K562 (cell line): ENCODE data around the gene USP20. TPM values are rescaled to one million over a fixed set of nuclear protein-coding genes. Genes with fewer than 3 reads are reported as not detected.
A peak's percentile ranks its signal among the peaks of the same experiment; 100 is the strongest.
"Not testable (repeated sequence)": the region's sequence is repeated elsewhere in the genome, so short reads cannot be mapped to it uniquely, and the experiment has no call there.

ENCODE experiments used
- ATAC-seq: fragments of 200-7000 bp; cut with Tn5 transposase; 3 replicates; pipeline ENCODE4 v1.9.1; 2020; ENCODE audit warnings: moderate library complexity
- BruUV-seq: library from RNA; stranded (reverse); fragments of 400-500 nt; replicated peaks from 2 replicates; lab custom pipeline; 2021; lab: Mats Ljungman, UMichigan
- CTCF ChIA-PET: fragments of 300-600 bp; formaldehyde crosslinking; extraction: SDS; loops from one replicate; lab custom pipeline; 2021; ENCODE audit warnings: low intra/inter-chr PET ratio; lab: Yijun Ruan, JAX
- POLR2A ChIA-PET: fragments of 300-600, 350-650 bp; sonication (Branson Sonifier 250); formaldehyde crosslinking; extraction: SDS; loops from one replicate; lab custom pipeline; 2021; ENCODE audit warnings: antibody characterized with exemption, inconsistent platforms; lab: Yijun Ruan, JAX
- DNase-seq, 4 experiments: peaks; one replicate each; pipeline versions ENCODE4 v3.0.0 to v3.0.0-alpha.2; 2011 to 2018; ENCODE audit warnings: low spot score in 3 of 4, mixed read lengths in 3 of 4; ENCODE audit errors: extremely low read depth in 1 of 4
- FAIRE-seq: peaks from 2 replicates; lab custom pipeline; 2011; peaks lifted over from hg19 to GRCh38; lab: Jason Lieb, UNC
- H2AFZ ChIP-seq: 2 replicates; pipeline ENCODE4 v1.6.0; 2011; ENCODE audit warnings: low read depth, low read length, control low read depth, inconsistent platforms
- H3K27ac ChIP-seq: fragments of 200-600 bp; 3 replicates; pipeline ENCODE4 v1.8.0; 2011; ENCODE audit warnings: low read depth, mild to moderate bottlenecking, control low read depth, inconsistent platforms, low read length, moderate library complexity, mixed read lengths; ENCODE audit errors: extremely low read depth
- H3K27me3 ChIP-seq, 2 experiments: fragments of 300-600 bp in 1 of 2; 2 replicates in 1 of 2; 3 replicates in 1 of 2; pipeline versions ENCODE4 v1.6.0 to v1.8.0; 2011; ENCODE audit warnings: inconsistent platforms in 2 of 2, low read length in 2 of 2, mild to moderate bottlenecking in 1 of 2, mixed read lengths in 1 of 2, moderate library complexity in 1 of 2; ENCODE audit not compliant: control insufficient read depth in 2 of 2, insufficient read depth in 2 of 2
- H3K36me3 ChIP-seq: fragments of 300-600 bp; 3 replicates; pipeline ENCODE4 v1.8.0; 2011; ENCODE audit warnings: mild to moderate bottlenecking, low read length, inconsistent platforms; ENCODE audit not compliant: control insufficient read depth, insufficient read depth
- H3K4me1 ChIP-seq, 2 experiments: fragments of 200-600 bp in 1 of 2; replicated peaks in 1 of 2; 2 replicates in 1 of 2; 3 replicates in 1 of 2; pipeline versions ENCODE4 v1.5.1 to v1.8.0; 2011; ENCODE audit warnings: inconsistent platforms in 2 of 2, low read length in 2 of 2, mild to moderate bottlenecking in 1 of 2, mixed read lengths in 1 of 2, moderate library complexity in 1 of 2; ENCODE audit not compliant: control insufficient read depth in 2 of 2, insufficient read depth in 2 of 2
- H3K4me2 ChIP-seq: 2 replicates; pipeline ENCODE4 v1.6.1; 2011; ENCODE audit warnings: low read length, control low read depth, inconsistent platforms, mixed read lengths; ENCODE audit not compliant: insufficient read depth
- H3K4me3 ChIP-seq: fragments of 200-600 bp; sonication (generic), shearing (Covaris generic); 2 replicates; pipeline ENCODE4 v1.5.1; 2016; ENCODE audit warnings: control low read depth, inconsistent platforms
- H3K79me2 ChIP-seq: fragments of 200-600 bp; 3 replicates; pipeline ENCODE4 v1.8.0; 2011; ENCODE audit warnings: low read length, inconsistent platforms; ENCODE audit not compliant: control insufficient read depth, insufficient read depth
- H3K9ac ChIP-seq, 2 experiments: 2 replicates each; pipeline versions ENCODE4 v1.6.0 to v1.6.1; 2011; ENCODE audit warnings: low read depth in 2 of 2, low read length in 2 of 2, control low read depth in 1 of 2, inconsistent platforms in 1 of 2, mild to moderate bottlenecking in 1 of 2, mixed read lengths in 1 of 2; ENCODE audit not compliant: insufficient read depth in 1 of 2
- H3K9me1 ChIP-seq: one replicate; pipeline ENCODE4 v1.6.0; 2011; ENCODE audit warnings: inconsistent platforms, mild to moderate bottlenecking, low read length, moderate library complexity; ENCODE audit not compliant: control insufficient read depth, insufficient read depth
- H3K9me3 ChIP-seq: replicated peaks from 2 replicates; pipeline ENCODE4 v1.5.1; 2011; ENCODE audit warnings: low read depth, low read length, inconsistent platforms; ENCODE audit not compliant: control insufficient read depth, insufficient read depth
- H4K20me1 ChIP-seq: replicated peaks from 2 replicates; pipeline ENCODE4 v1.6.1; 2011; ENCODE audit warnings: low read length, inconsistent platforms, mixed read lengths; ENCODE audit not compliant: control insufficient read depth, insufficient read depth
- BACH1 ChIP-seq: fragments of 200-800 bp; sonication (Bioruptor generic); IDR thresholded peaks from 2 replicates; pipeline ENCODE4 v1.6.1; 2016; ENCODE audit warnings: missing genetic modification characterization, missing compliant biosample characterization
- KLF6 ChIP-seq: fragments of 250-450 bp; sonication (Bioruptor Pico); IDR thresholded peaks from 2 replicates; pipeline ENCODE4 v1.4.0; 2020; ENCODE audit warnings: mild to moderate bottlenecking, moderate library complexity, borderline replicate concordance
- RFX7 ChIP-seq: fragments of 250-450 bp; sonication (Bioruptor Pico); IDR thresholded peaks from 2 replicates; pipeline ENCODE4 v1.5.1; 2021; ENCODE audit warnings: mild to moderate bottlenecking
- ZNF696 ChIP-seq: fragments of 250-450 bp; sonication (Bioruptor Pico); conservative IDR thresholded peaks from 2 replicates; pipeline ENCODE4 v1.4.0; 2020; ENCODE audit warnings: mild to moderate bottlenecking, moderate library complexity
- WGBS: fragments of 100-300 bp; shearing (Covaris generic); methylation state at CpG from one replicate; pipeline ENCODE4 v1.1.6; 2016; ENCODE audit warnings: low coverage, mixed read lengths; ENCODE audit not compliant: insufficient coverage; ENCODE audit errors: missing lambda C conversion rate; 5-methylcytosine and 5-hydroxymethylcytosine counted together
- in situ Hi-C: fragments of 300-500 bp; cut with MboI; formaldehyde crosslinking; loops from 4 replicates; pipeline ENCODE4 v1.15.0; 2018; ENCODE audit warnings: inconsistent platforms, mixed read lengths
- intact Hi-C: fragments of 100-400 bp; cut with micrococcal nuclease; formaldehyde crosslinking; loops from 2 replicates; pipeline ENCODE4 v1.14.2; 2022
- polyA plus RNA-seq, 8 experiments: library from polyadenylated mRNA; depleted of rRNA in 4 of 8; stranded (reverse) in 5 of 8; unstranded in 3 of 8; fragments of >200 nt; fragmentation: Nextera tagmentation in 2 of 8; fragmentation: Illumina TruSeq in 1 of 8; extraction: Ambion mirVana in 2 of 8; extraction: Trizol in 1 of 8; gene quantifications; 2 replicates each; pipeline versions ENCODE4 v1.2.1 to v1.2.3, GENCODE V29; 2011 to 2014; ENCODE audit warnings: inconsistent platforms in 1 of 8, missing spikeins in 1 of 8
- total RNA-seq, 7 experiments: library from RNA; depleted of rRNA in 6 of 7; stranded (reverse); fragments of >200 nt in 6 of 7; fragmentation: Illumina TruSeq in 2 of 7; extraction: Trizol in 2 of 7; gene quantifications; 2 replicates each; pipeline versions ENCODE4 v1.2.1 to v1.2.3, GENCODE V29; 2011 to 2021; ENCODE audit warnings: low replicate concordance in 1 of 7
- TF ChIP-seq, protein P1 (sequence below): sonication (generic); IDR thresholded peaks from 2 replicates; pipeline ENCODE4 v1.6.1; 2016
- TF ChIP-seq, protein P2 (sequence below): fragments of 250-450 bp; sonication (Bioruptor Pico); IDR thresholded peaks from 2 replicates; pipeline ENCODE4 v1.5.0; 2021; ENCODE audit warnings: mild to moderate bottlenecking, borderline replicate concordance
- TF ChIP-seq, protein P3 (sequence below): fragments of 450-650 bp; formaldehyde crosslinking; IDR thresholded peaks from 2 replicates; pipeline ENCODE4 v1.4.0; 2022; ENCODE audit warnings: mild to moderate bottlenecking, moderate library complexity

The USP20 gene
- total and polyA plus RNA-seq, 9 of the 15 experiments (the other 6 are each of a cell fraction or from before 2014, with no cell fraction given) = 1.9 to 136 (median 49.1) TPM

DNA sequence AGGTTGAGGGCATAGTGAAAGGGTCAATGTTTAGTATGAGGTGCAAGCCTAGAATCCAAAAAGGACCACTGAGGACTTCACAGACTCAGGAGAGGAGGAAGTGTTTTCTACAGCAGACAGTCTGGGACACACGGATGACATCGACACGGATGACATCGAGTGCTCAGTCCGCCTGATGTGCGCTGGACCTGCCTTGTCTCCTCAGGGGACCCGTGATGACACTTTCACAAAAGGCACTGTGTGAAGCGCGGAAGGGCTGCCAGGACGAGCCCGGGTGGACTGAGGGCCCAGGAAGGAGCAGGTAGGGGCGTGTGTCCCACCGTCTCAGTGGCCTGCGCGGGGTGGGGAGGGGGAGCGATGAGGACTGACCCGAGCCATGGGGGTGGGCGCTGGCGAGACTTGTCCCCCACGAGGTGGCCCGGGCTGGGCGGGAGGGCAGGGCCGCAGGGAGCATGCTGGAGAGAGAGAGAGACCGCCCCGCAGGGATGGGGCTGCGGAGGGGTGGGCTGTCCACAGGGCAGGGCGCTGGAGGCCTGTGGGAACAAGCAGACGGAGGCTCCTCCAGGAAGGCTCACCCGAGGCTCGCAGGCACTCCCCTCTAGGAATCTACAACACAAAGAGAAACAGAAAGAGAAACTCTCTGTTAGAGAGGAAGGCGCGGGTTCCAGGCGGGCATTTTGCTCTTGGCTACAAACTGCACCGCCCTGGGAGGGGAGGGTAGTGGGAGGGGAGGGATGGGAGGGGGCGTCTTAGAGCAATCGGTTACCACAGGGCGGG lies 54.9 kb downstream of the USP20 start (continued):
- TF ChIP-seq, protein P1, sequence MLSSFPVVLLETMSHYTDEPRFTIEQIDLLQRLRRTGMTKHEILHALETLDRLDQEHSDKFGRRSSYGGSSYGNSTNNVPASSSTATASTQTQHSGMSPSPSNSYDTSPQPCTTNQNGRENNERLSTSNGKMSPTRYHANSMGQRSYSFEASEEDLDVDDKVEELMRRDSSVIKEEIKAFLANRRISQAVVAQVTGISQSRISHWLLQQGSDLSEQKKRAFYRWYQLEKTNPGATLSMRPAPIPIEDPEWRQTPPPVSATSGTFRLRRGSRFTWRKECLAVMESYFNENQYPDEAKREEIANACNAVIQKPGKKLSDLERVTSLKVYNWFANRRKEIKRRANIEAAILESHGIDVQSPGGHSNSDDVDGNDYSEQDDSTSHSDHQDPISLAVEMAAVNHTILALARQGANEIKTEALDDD = no peak
- TF ChIP-seq, protein P2, sequence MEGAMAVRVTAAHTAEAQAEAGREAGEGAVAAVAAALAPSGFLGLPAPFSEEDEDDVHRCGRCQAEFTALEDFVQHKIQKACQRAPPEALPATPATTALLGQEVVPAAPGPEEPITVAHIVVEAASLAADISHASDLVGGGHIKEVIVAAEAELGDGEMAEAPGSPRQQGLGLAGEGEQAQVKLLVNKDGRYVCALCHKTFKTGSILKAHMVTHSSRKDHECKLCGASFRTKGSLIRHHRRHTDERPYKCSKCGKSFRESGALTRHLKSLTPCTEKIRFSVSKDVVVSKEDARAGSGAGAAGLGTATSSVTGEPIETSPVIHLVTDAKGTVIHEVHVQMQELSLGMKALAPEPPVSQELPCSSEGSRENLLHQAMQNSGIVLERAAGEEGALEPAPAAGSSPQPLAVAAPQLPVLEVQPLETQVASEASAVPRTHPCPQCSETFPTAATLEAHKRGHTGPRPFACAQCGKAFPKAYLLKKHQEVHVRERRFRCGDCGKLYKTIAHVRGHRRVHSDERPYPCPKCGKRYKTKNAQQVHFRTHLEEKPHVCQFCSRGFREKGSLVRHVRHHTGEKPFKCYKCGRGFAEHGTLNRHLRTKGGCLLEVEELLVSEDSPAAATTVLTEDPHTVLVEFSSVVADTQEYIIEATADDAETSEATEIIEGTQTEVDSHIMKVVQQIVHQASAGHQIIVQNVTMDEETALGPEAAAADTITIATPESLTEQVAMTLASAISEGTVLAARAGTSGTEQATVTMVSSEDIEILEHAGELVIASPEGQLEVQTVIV (CRISPR knock-in tag) = no peak
- TF ChIP-seq, protein P3, sequence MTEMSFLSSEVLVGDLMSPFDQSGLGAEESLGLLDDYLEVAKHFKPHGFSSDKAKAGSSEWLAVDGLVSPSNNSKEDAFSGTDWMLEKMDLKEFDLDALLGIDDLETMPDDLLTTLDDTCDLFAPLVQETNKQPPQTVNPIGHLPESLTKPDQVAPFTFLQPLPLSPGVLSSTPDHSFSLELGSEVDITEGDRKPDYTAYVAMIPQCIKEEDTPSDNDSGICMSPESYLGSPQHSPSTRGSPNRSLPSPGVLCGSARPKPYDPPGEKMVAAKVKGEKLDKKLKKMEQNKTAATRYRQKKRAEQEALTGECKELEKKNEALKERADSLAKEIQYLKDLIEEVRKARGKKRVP (CRISPR knock-in tag) = no peak
- no peak for TF ChIP-seq ZNF696 (CRISPR knock-in tag)
- TF ChIP-seq RFX7 (CRISPR knock-in tag) = no peak
- TF ChIP-seq BACH1 (tag) = no peak
- no peak for TF ChIP-seq KLF6

DNA sequence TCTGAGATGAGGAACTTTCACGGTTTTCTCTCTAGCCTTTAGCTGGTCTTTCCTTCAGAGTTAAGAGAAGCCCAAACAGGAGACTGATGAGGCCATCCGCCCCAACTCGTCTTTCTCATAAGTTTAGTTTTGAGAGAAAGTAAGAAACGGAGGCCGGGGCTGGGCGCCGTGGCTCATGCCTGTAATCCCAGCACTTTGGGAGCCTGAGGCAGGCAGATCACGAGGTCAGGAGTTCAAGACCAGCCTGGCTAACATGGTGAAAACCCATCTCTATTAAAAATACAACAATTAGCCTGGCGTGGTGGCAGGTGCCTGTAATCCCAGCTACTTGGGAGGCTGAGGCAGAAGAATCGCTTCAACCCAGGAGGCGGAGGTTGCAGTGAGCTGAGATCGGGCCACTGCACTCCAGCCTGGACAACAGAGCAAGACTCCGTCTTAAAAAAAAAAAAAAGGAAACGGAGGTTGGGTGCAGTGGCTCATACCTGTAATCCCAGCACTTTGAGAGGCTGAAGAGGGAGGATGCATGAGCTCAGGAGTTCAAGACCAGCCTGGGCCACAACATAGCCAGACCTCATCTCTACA lies 55.6 kb downstream of the USP20 start:
- H3K4me3 ChIP-seq, H3K79me2 ChIP-seq, H3K4me2 ChIP-seq, H3K36me3 ChIP-seq, intact Hi-C loops, POLR2A ChIA-PET, H3K27me3 ChIP-seq, H3K27ac ChIP-seq, H3K9ac ChIP-seq, H4K20me1 ChIP-seq, CTCF ChIA-PET, ATAC-seq, H3K9me1 ChIP-seq, DNase-seq, BruUV-seq, FAIRE-seq, in situ Hi-C loops, H3K9me3 ChIP-seq: not testable (repeated sequence)
- peak overlapping the region; percentile 90; the same call in 1 of the 2 replicates for H2AFZ ChIP-seq
- WGBS = 86% methylated on average over 11 of the region's 14 CpGs
- H3K4me1 ChIP-seq = peaks cover 31 to 53% of the 10 kb centered on the region in 2 experiments
